Activated CD8-positive, alpha-beta memory T cell treated with anti-CD3 and anti-CD28 coated beads, Interleukin-2, amount 50 U/mL, for 24 hours (primary cell): Measurements from ENCODE around the gene SLC38A1.

Source experiments
- DNase-seq: peaks from one replicate; pipeline ENCODE4 v3.0.0-alpha.2; 2020; ENCODE audit errors: extremely low read depth

SLC38A1 gene

GRCh38 chr12:46134205-46134811 lies 134.5 kb downstream of the SLC38A1 start:
- no peak for DNase-seq

- no peak for DNase-seq
These were observed 135.1 kb downstream of the SLC38A1 start for GRCh38 chr12:46133751-46134150.
